ENCODE results near the gene VASH2.

VASH2 gene

GRCh38 chr1:212979340-212980122 is 29.2 kb downstream of the VASH2 start:
- H3K4me3 ChIP-seq (ENCODE audit: low read depth, low read length), result no peak overlapping the region
- no peak for TF ChIP-seq CTCF (IDR thresholded peaks at IDR 0.05; ENCODE audit: low read depth, low read length)
- in situ Hi-C loops (cut with HindIII; ENCODE audit: low sequenced_read_pairs), result no loop called here
- no peak for DNase-seq (ENCODE audit: low read depth, low spot score)

- in situ Hi-C loops (cut with HindIII; ENCODE audit: low sequenced_read_pairs), result no loop called here
- no peak overlapping the region for H3K4me3 ChIP-seq (ENCODE audit: low read depth, low read length)
- peak; percentile 58 for DNase-seq (ENCODE audit: low read depth, low spot score)
- no peak for TF ChIP-seq CTCF (IDR thresholded peaks at IDR 0.05; ENCODE audit: low read depth, low read length)
Measured at GRCh38 chr1:212980123-212980785, 29.9 kb downstream of the VASH2 start.

GRCh38 chr1:212981025-212981495 is 30.7 kb downstream of the VASH2 start:
- no peak for TF ChIP-seq CTCF (IDR thresholded peaks at IDR 0.05; ENCODE audit: low read depth, low read length)
- in situ Hi-C loops (cut with HindIII; ENCODE audit: low sequenced_read_pairs), result no loop called here

GRCh38 chr1:212981571-212982328 is 31.4 kb downstream of the VASH2 start:
- no peak for DNase-seq (ENCODE audit: low read depth, low spot score)
- no peak overlapping the region for H3K4me3 ChIP-seq (ENCODE audit: low read depth, low read length)
- TF ChIP-seq CTCF (IDR thresholded peaks at IDR 0.05; ENCODE audit: low read depth, low read length), result no peak
- in situ Hi-C loops (cut with HindIII; ENCODE audit: low sequenced_read_pairs), result no loop called here

More at GRCh38 chr1:212981025-212981495, 30.7 kb downstream of the VASH2 start:
- H3K4me3 ChIP-seq (ENCODE audit: low read depth, low read length), result no peak overlapping the region
- no peak for DNase-seq (ENCODE audit: low read depth, low spot score)

GRCh38 chr1:212982430-212983152 is 32.2 kb downstream of the VASH2 start:
- H3K4me3 ChIP-seq (ENCODE audit: low read depth, low read length), result no peak overlapping the region
- in situ Hi-C loops (cut with HindIII; ENCODE audit: low sequenced_read_pairs), result no loop called here
- TF ChIP-seq CTCF (IDR thresholded peaks at IDR 0.05; ENCODE audit: low read depth, low read length), result no peak
- no peak for DNase-seq (ENCODE audit: low read depth, low spot score)

GRCh38 chr1:212983482-212983881 is 33.1 kb downstream of the VASH2 start:
- no peak for DNase-seq (ENCODE audit: low read depth, low spot score)
- H3K4me3 ChIP-seq (ENCODE audit: low read depth, low read length), result no peak overlapping the region
- TF ChIP-seq CTCF (IDR thresholded peaks at IDR 0.05; ENCODE audit: low read depth, low read length), result no peak
- in situ Hi-C loops (cut with HindIII; ENCODE audit: low sequenced_read_pairs), result no loop called here

Data from astrocyte of the spinal cord (primary cell).